Stimulated activated CD4-positive, alpha-beta T cell treated with anti-CD3 and anti-CD28 coated beads, Interleukin-15, amount 100 ng/mL, for 24 hours (primary cell): ENCODE results near the gene CANX.
"Not testable (repeated sequence)": the region's sequence is repeated elsewhere in the genome, so short reads cannot be mapped to it uniquely, and the experiment has no call there.

Source experiments
- DNase-seq: peaks from one replicate; pipeline ENCODE4 v3.0.0-alpha.2; 2020

Gene CANX, protein sequence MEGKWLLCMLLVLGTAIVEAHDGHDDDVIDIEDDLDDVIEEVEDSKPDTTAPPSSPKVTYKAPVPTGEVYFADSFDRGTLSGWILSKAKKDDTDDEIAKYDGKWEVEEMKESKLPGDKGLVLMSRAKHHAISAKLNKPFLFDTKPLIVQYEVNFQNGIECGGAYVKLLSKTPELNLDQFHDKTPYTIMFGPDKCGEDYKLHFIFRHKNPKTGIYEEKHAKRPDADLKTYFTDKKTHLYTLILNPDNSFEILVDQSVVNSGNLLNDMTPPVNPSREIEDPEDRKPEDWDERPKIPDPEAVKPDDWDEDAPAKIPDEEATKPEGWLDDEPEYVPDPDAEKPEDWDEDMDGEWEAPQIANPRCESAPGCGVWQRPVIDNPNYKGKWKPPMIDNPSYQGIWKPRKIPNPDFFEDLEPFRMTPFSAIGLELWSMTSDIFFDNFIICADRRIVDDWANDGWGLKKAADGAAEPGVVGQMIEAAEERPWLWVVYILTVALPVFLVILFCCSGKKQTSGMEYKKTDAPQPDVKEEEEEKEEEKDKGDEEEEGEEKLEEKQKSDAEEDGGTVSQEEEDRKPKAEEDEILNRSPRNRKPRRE

GRCh38 chr5:179698935-179699615, at the start of gene CANX:
CANX (plus strand) TSS chr5:179698967; CDS start chr5:179705682, 6,715 bp downstream.
- DNase-seq: no peak

DNA sequence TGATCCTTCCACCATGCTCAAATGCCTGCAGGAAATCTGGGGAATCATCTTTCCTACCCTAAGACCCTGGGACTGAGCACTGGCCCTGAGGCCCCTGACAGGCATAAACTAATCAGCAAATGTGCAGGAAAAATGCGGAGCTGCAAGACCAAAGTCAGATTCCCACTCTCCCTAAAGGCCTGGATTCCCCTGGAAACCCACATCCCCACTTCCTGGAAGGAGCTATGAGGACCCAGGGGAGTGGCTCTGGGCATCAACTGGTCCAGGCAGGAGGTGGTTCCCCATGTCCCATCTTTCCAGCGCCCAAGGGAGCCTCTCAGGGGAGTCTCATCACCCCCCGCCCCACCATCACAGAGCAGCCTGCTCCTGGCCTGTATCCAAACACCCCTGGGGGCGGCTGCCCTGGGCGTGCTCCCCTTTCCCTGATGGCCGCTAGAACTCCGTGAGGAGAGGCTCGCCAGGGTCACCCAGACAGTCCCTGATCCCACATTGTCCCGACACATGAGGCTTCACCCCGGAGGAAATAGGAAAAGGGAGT, 49.5 kb upstream of the CANX start:
- not testable (repeated sequence) for DNase-seq

DNA sequence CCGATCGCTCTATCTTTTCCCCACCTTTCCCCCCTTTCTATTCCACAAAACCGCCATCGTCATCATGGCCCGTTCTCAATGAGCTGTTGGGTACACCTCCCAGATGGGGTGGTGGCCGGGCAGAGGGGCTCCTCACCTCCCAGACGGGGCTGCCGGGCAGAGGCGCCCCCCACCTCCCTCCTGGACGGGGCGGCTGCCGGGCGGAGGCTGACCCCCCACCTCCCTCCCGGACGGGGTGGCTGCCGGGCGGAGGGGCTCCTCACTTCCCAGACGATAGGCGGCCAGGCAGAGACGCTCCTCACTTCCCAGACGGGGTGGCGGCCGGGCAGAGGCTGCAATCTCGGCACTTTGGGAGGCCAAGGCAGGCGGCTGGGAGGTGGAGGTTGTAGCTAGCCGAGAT, 48.5 kb upstream of the CANX start:
- not testable (repeated sequence) for DNase-seq

DNA sequence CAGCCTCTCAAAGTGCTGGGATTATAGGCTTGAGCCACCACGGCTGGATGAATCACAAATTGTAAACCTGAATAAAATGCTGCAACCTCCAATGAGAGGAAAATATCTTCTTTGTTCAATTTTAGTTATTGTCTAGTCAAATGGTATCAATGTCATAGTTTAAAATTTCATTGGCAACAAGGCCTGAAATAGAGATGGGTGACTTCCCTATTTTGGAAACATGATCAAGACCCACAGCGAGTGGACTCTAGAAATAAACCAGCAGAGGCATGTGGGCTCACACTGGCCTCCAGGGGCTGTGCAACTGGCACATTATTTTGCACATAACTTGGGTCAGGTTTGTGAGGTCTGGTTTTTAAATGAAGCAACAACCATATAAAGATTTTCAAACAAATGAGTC, 45.6 kb upstream of the CANX start:
- not testable (repeated sequence) for DNase-seq

DNA sequence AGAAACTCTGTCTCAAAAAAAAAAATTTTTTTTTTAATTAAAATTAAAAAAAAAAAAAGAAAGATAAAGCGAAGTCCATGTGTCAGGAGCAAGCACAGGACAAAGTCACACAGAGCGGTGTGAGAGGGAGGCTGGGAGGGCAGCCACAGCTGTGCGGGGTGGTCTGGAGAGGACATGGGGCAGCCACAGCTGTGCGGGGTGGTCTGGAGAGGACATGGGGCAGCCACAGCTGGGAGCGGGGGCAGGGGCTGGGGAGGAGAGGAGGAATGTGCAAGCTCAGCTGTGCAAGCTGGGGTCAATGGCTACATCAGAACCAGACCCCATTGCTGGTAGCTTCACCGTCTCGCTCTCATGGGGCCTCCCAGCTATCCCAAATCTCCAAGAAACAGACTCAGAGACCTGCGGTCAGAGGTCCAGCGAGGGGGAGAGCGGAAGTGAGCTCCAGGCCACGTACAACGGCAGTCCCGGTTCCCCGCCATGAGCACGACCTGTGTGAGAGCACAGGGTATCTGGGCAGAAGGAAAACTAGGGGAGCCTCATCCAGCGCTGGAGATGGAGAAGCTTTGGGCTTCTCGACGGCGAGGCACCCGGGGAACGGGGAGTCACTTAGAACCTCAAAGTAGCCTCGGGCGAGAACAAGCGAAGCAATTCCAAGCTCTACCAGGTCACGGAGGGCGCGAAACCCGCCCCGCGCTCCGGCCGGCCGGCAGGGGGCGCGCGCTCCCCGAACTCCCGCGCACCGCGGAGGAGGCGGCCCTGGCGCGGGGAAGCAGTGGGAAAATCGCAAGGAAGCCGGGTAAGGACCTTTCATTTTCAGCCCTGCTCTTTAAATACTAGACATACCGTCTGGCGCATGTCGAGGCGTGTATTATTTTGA, 41.2 kb upstream of the CANX start:
- peak; percentile 32 for DNase-seq

- not testable (repeated sequence) for DNase-seq
Observed at GRCh38 chr5:179658179-179658856, 40.4 kb upstream of the CANX start.

GRCh38 chr5:179661647-179662046, 37.1 kb upstream of the CANX start:
- not testable (repeated sequence) for DNase-seq

- peak; percentile 49 for DNase-seq
Observed at GRCh38 chr5:179668391-179668790, 30.4 kb upstream of the CANX start.

DNA sequence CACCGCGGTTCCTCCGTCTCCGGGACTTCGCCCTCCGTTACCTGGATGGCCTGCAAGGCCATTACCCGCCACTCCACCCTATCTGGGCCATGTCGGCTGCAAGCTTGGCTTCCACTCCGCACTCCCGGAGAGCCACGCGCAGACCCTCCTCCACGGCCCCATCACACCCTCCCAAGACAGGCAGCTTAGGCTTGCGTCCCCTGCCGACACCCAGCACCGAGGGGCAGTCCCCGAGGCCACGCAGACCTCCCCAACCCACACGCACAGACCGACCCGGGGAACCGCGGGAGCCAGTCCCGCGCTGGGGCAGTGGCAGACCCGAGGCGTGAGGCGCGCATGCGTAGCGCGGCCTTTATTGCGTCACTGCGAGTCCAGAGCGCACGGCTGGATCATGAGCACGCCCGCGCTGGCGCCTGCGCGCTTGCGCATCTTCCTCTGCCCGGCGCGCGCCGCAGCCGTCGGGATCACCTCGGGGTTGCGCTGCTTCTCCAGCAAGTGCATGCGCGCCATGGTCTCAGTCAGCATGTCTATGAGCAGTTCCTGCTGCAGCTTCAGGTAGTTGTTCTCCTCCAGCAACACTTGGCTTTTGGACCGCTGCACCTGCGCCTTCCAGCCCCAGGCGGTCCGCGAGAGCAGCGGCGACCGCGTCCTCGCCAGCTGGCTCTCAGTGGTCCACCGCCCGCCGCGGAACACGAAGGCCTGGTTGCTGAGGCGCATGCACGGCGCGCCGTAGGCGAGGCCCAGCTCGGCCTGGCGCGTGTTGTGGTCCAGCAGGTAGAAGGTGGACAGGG, 20.3 kb upstream of the CANX start:
- DNase-seq: peak; percentile 96

GRCh38 chr5:179679014-179679674, 19.6 kb upstream of the CANX start:
- peak; percentile 82 for DNase-seq

- DNase-seq: no peak
Observed at GRCh38 chr5:179680014-179680779, 18.6 kb upstream of the CANX start.

GRCh38 chr5:179680780-179681401, 17.9 kb upstream of the CANX start, which contains the start of gene CBY3:
CBY3 (minus strand) TSS chr5:179681034; CDS start chr5:179680918, 116 bp downstream.
- no peak for DNase-seq

DNA sequence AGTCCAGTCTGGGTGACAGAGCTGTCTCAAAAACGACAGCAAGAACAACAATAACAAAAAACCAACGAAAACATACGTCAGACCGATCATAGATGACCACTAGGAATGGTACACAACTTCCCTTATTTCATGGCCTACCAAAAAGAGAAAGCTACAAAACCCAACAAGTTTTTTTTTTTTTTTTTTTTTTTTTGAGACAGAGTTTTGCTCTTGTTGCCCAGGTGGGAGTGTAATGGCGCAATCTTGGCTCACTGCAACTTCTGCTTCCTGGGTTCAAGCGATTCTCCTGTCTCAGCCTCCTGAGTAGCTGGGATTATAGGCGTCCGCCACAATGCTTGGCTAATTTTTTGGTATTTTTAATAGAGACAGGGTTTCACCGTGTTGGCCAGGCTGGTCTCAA, 9.6 kb upstream of the CANX start:
- not testable (repeated sequence) for DNase-seq

DNA sequence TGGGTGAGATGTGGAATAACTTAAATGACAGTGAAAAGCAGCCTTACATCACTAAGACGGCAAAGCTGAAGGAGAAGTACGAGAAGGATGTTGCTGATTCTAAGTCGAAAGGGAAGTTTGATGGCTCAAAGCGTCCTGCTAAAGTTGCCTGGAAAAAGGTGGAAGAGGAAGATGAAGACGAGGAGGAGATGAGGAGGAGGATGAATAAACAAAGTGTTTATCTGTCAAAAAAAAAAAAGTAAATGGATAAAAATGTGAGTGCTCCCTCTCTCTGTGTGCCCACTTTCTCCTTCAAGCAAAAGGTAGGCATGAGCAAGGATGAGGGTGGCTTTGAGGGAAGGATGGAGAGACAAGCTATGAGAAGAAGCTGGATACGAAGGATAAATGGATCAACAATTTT, 4.2 kb upstream of the CANX start:
- DNase-seq: no peak

GRCh38 chr5:179696603-179697002, 2.2 kb upstream of the CANX start:
- DNase-seq: no peak

GRCh38 chr5:179697108-179697507, 1.7 kb upstream of the CANX start:
- no peak for DNase-seq

- DNase-seq: not testable (repeated sequence)
Observed at GRCh38 chr5:179697543-179697942, 1.2 kb upstream of the CANX start.

DNA sequence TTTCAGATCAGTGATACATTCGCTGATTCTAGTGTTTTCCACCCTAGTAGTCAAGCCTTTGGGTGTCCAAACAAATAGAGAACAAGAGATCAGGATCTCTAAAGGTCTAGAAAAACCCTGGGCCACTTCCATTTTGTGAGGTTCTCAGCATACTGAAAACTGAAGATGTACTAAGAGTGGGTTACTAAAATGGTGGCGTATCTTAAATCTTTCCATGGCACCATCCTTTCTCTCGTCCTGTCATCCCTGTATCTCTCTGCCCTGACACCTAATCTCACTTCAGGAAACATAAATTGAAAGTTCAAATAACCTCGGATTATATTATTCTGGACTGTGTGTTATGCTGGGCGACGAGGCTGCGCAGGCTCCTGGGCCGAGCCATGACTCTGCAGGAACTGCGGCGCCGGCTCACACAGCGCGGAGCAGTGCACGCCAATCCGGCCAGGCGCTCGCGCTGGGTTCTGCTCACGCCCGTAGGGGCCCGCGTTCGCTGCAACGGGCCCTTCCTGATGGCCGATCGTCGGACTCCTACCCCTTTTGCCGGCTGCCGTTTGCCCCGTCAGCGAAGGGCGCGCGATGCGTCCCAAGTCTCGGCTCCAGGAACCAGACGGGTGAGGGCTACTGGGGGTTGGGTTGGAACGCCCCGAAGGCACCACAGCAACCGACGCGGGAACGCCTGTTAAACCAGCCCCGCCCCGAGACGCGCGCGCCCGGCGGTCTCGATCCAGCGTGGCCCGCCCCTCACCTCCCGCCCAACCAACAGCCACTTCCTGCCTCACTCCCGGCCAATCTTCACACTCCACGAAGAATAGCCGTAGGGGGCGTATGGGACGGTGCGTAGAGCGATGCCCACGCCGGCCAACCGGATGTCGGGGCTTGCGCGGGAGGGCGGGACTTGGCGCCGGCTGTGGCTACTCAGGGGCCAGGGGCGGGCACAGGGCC, 503 bp upstream of the CANX start:
- peak; percentile 99 for DNase-seq
